ENCODE measurements around the gene SF1. TPM values are rescaled to one million over a fixed set of nuclear protein-coding genes. Genes with fewer than 3 reads are reported as not detected.

SF1 gene
- total and polyA plus RNA-seq, 2 of the 4 experiments (the other 2 are of a cell fraction): 56.8 to 88.0 TPM

- Histone ChIP-seq H3K4me3 (ENCODE audit: insufficient read depth, low read depth, low read length) (peak overlapping the region; percentile 94), H3K27ac (ENCODE audit: insufficient read depth, low read length) (no peak overlapping the region), H3K9me3 (ENCODE audit: control insufficient read depth, insufficient read depth, low read length) (no peaks in the 10 kb centered on the region), H2BK5ac (ENCODE audit: low read depth, low read length, poor library complexity, severe bottlenecking) (no peak overlapping the region), H3K79me1 (ENCODE audit: low read depth in 1 of 2, low read length in 2 of 2) (peaks cover 20 to 56% of the 10 kb centered on the region in 2 experiments), H2BK20ac (ENCODE audit: low read depth, low read length) (no peak overlapping the region), H3K36me3 (ENCODE audit: control insufficient read depth, insufficient read depth, low read length) (peaks cover 33% of the 10 kb centered on the region), H3K9me1 (ENCODE audit: insufficient read depth, low read length) (no peaks in the 10 kb centered on the region; the same call in 1 of the 2 replicates), H3K23ac (ENCODE audit: low read depth, low read length) (peak overlapping the region; percentile 48; the same call in 1 of the 2 replicates), H2AK5ac (ENCODE audit: low read depth, low read length) (no peak overlapping the region), H4K20me1 (ENCODE audit: insufficient read depth, low read length) (peaks cover 52% of the 10 kb centered on the region), H3K14ac (replicated peaks; ENCODE audit: low read depth, low read length) (no peak overlapping the region), H3K4me2 (ENCODE audit: low read depth, low read length) (peak overlapping the region; percentile 98), H2AFZ (replicated peaks; ENCODE audit: low read length, poor library complexity) (no peak overlapping the region), H3K27me3 (ENCODE audit: control insufficient read depth, insufficient read depth, low read length) (no peaks in the 10 kb centered on the region), H2BK15ac (ENCODE audit: low read depth, low read length) (no peak overlapping the region), H3K4ac (ENCODE audit: low read depth, low read length) (no peak overlapping the region), H3K56ac (ENCODE audit: extremely low read depth, insufficient read depth, low read length) (no peak overlapping the region), H4K8ac (ENCODE audit: low read depth in 2 of 2, low read length in 2 of 2) (no peak overlapping the region), H2AK9ac (replicated peaks; ENCODE audit: low read depth, low read length, poor library complexity) (no peak overlapping the region), H3K18ac (ENCODE audit: low read depth, low read length) (no peak overlapping the region), H3K4me1 (ENCODE audit: control insufficient read depth, insufficient read depth, low read length) (peaks cover 2% of the 10 kb centered on the region), H4K91ac (ENCODE audit: insufficient read depth, low read depth, low read length) (no peak overlapping the region), H2BK120ac (ENCODE audit: low read depth, low read length) (no peak overlapping the region), H4K5ac (ENCODE audit: low read depth, low read length) (no peak overlapping the region), H3K9ac (ENCODE audit: low read depth, low read length) (peak overlapping the region; percentile 78; the same call in 1 of the 2 replicates)
- CTCF ChIA-PET: interaction anchor here (1.4 kb wide), 1 partner anchor 13 kb away, joined by 3 read pairs; no protein-coding TSS in a partner anchor
- ATAC-seq (ENCODE audit: low read depth): no peak
- intact Hi-C loops (cut with micrococcal nuclease): loop anchor here (1.0 kb wide), 1 partner anchor 9 kb away; no protein-coding TSS in a partner anchor
- dilution Hi-C loops (cut with HindIII; ENCODE audit: low sequenced_read_pairs, unreplicated experiment): no loop called here
- POLR2A ChIA-PET (ENCODE audit: unreplicated experiment): interaction anchor here (0.5 kb wide), 1 partner anchor 343 kb away, joined by 3 read pairs; no protein-coding TSS in a partner anchor
- no peak for DNase-seq
- TF ChIP-seq SMC3 (IDR thresholded peaks at IDR 0.05; ENCODE audit: low read depth, low read length): no peak
- no peak for TF ChIP-seq RCOR1 (IDR thresholded peaks at IDR 0.05; ENCODE audit: insufficient replicate concordance, low read length)
- no peak for TF ChIP-seq ELK1 (IDR thresholded peaks at IDR 0.05; ENCODE audit: borderline replicate concordance, low read depth, low read length)
- TF ChIP-seq RFX5 (IDR thresholded peaks at IDR 0.05; ENCODE audit: low read depth, low read length): no peak
- no peak for TF ChIP-seq POLR2A (IDR thresholded peaks at IDR 0.05; ENCODE audit: low read depth, low read length)
- TF ChIP-seq RAD21 (IDR thresholded peaks at IDR 0.05; ENCODE audit: low read length): no peak
- no peak for TF ChIP-seq MXI1 (IDR thresholded peaks at IDR 0.05; ENCODE audit: borderline replicate concordance, low read depth, low read length)
- TF ChIP-seq, protein P1, sequence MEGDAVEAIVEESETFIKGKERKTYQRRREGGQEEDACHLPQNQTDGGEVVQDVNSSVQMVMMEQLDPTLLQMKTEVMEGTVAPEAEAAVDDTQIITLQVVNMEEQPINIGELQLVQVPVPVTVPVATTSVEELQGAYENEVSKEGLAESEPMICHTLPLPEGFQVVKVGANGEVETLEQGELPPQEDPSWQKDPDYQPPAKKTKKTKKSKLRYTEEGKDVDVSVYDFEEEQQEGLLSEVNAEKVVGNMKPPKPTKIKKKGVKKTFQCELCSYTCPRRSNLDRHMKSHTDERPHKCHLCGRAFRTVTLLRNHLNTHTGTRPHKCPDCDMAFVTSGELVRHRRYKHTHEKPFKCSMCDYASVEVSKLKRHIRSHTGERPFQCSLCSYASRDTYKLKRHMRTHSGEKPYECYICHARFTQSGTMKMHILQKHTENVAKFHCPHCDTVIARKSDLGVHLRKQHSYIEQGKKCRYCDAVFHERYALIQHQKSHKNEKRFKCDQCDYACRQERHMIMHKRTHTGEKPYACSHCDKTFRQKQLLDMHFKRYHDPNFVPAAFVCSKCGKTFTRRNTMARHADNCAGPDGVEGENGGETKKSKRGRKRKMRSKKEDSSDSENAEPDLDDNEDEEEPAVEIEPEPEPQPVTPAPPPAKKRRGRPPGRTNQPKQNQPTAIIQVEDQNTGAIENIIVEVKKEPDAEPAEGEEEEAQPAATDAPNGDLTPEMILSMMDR (conservative IDR thresholded peaks at IDR 0.05; ENCODE audit: low read depth, low read length): no peak
- no TSS peak for BruUV-seq (replicated peaks)
- 18% methylated on average over 2 of the region's 3 CpGs; no CpG with 5 or more reads in 1 of the 2 experiments for WGBS, 2 experiments (ENCODE audit: extremely low coverage in 2 of 2, insufficient read length in 1 of 2)
- in situ Hi-C loops (cut with MboI; ENCODE audit: low sequenced_read_pairs): no loop called here
Measured at GRCh38 chr11:64776875-64777274, 1.5 kb downstream of the SF1 start.
